Calu3 (cell line): ENCODE data around the gene CTSS. TPM values are rescaled to one million over a fixed set of nuclear protein-coding genes. Genes with fewer than 3 reads are reported as not detected.
"Not testable (repeated sequence)": the region's sequence is repeated elsewhere in the genome, so short reads cannot be mapped to it uniquely, and the experiment has no call there.

ENCODE experiments used
- BruUV-seq: library from RNA; stranded (reverse); fragments of 400-500 nt; replicated peaks from 2 replicates; lab custom pipeline; 2021; lab: Mats Ljungman, UMichigan
- CTCF ChIA-PET: fragments of 300-600 bp; sonication (Branson Sonifier 250); formaldehyde crosslinking; loops from one replicate; lab custom pipeline; 2022; ENCODE audit warnings: antibody characterized with exemption; lab: Charles Lee
- DNase-seq: peaks from one replicate; pipeline ENCODE4 v3.0.0; 2022
- H3K27ac Mint-ChIP-seq: one replicate; pipeline ENCODE4 v1.8.0; 2022; ENCODE audit warnings: mixed read lengths; ENCODE audit not compliant: unreplicated experiment
- H3K27me3 Mint-ChIP-seq: one replicate; pipeline ENCODE4 v1.8.0; 2022; ENCODE audit warnings: mixed read lengths; ENCODE audit not compliant: unreplicated experiment
- H3K36me3 Mint-ChIP-seq: one replicate; pipeline ENCODE4 v1.8.0; 2022; ENCODE audit warnings: mild to moderate bottlenecking, moderate library complexity, mixed read lengths; ENCODE audit not compliant: insufficient read depth, unreplicated experiment
- H3K4me1 Mint-ChIP-seq: one replicate; pipeline ENCODE4 v1.8.0; 2022; ENCODE audit warnings: mild to moderate bottlenecking, low read depth, mixed read lengths; ENCODE audit not compliant: unreplicated experiment
- H3K4me3 Mint-ChIP-seq: one replicate; pipeline ENCODE4 v1.8.0; 2022; ENCODE audit warnings: mild to moderate bottlenecking, low read depth, moderate library complexity, mixed read lengths; ENCODE audit not compliant: unreplicated experiment
- H3K9me3 Mint-ChIP-seq: one replicate; pipeline ENCODE4 v1.8.0; 2022; ENCODE audit warnings: low read depth, mixed read lengths; ENCODE audit not compliant: unreplicated experiment
- intact Hi-C: fragments of 100-400 bp; cut with micrococcal nuclease; formaldehyde crosslinking; loops from one replicate; pipeline ENCODE4 v1.10.0; 2022; ENCODE audit not compliant: unreplicated experiment
- total RNA-seq: library from RNA; stranded (reverse); gene quantifications from 2 replicates; pipeline ENCODE4 v1.2.3, GENCODE V29; 2022
- TF ChIP-seq, protein P1 (sequence below): fragments of 200-600 bp; IDR thresholded peaks from one replicate; pipeline ENCODE4 v1.8.0; 2022; ENCODE audit warnings: antibody characterized with exemption; ENCODE audit not compliant: unreplicated experiment

CTSS gene
- total RNA-seq, 1 experiment from 2014 or later, result 144 TPM

DNA sequence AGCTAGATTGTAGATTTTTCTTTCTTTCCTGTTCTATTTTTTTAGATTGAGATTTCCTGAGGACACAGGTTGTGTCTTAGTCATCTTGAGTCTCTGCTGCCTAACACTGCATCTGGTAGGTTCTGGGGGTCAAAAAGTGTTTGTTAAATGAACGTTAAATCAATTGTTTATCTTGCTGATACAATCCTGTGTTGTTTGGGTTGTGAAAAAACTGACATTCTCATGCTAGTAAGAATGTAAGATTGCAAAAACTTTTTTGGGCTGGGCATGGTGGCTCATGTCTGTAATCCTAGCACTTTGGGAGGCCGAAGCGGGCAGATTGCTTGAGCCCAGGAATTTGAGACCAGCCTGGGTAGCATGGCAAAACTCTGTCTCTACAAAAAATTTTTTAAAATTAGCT, 39.1 kb upstream of the CTSS start:
- intact Hi-C loops, result no loop called here
- H3K36me3 Mint-ChIP-seq, result no peaks in the 10 kb centered on the region
- no TSS peak for BruUV-seq
- no peak overlapping the region for H3K27ac Mint-ChIP-seq
- H3K4me3 Mint-ChIP-seq, result no peak overlapping the region
- CTCF ChIA-PET, result interaction anchor here (0.5 to 0.7 kb wide), 2 partner anchors 221 to 266 kb away, joined by 3 read pairs; no protein-coding TSS in a partner anchor
- no peaks in the 10 kb centered on the region for H3K9me3 Mint-ChIP-seq
- no peaks in the 10 kb centered on the region for H3K4me1 Mint-ChIP-seq
- no peaks in the 10 kb centered on the region for H3K27me3 Mint-ChIP-seq
- TF ChIP-seq, protein P1, sequence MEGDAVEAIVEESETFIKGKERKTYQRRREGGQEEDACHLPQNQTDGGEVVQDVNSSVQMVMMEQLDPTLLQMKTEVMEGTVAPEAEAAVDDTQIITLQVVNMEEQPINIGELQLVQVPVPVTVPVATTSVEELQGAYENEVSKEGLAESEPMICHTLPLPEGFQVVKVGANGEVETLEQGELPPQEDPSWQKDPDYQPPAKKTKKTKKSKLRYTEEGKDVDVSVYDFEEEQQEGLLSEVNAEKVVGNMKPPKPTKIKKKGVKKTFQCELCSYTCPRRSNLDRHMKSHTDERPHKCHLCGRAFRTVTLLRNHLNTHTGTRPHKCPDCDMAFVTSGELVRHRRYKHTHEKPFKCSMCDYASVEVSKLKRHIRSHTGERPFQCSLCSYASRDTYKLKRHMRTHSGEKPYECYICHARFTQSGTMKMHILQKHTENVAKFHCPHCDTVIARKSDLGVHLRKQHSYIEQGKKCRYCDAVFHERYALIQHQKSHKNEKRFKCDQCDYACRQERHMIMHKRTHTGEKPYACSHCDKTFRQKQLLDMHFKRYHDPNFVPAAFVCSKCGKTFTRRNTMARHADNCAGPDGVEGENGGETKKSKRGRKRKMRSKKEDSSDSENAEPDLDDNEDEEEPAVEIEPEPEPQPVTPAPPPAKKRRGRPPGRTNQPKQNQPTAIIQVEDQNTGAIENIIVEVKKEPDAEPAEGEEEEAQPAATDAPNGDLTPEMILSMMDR, result no peak
- DNase-seq, result no peak

DNA sequence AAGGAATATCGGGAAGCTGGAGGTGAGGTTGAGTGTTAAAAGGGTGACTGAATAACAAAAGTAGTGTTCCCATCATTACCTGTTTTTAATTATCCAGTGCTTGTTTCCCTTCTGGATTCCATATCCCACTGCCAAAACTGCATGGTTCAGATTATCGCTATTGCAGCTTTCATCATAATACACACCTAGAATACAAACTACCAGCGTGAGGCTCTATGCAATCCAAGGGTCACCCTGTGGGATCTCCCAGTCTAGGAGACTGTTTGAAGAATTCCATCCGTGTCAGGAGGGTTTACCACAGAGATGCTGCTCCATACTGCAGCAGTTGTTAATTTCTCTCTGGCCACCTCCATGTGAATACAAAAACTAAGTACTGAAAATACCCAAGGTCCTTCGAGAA, 33.5 kb upstream of the CTSS start:
- Mint-ChIP-seq H3K4me1 (no peaks in the 10 kb centered on the region), H3K9me3 (no peaks in the 10 kb centered on the region), H3K27ac (no peak overlapping the region), H3K4me3 (no peak overlapping the region), H3K36me3 (no peaks in the 10 kb centered on the region), H3K27me3 (no peaks in the 10 kb centered on the region)
- intact Hi-C loops, result no loop called here
- DNase-seq, result no peak
- CTCF ChIA-PET, result no interaction called here
- BruUV-seq, result no TSS peak
- TF ChIP-seq, protein P1, result no peak

DNA sequence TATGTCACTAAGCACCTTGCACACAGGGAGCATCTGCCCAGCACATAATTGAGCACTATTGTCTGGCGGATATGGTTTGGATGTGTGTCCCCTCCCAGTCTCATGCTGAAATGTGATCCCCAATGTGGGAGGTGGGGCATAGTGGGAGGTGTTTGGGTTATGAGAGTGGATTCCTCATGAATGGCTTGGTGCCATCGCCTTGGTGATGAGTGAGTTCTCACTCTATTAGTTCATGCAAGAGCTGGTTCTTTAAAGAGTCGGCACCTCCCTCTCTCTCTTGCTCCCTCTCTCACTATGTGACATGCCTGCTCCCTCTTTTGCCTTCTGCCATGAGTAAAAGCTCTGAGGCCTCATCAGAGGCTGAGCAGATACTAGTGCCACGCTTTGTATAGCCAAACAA, 32.9 kb upstream of the CTSS start:
- TF ChIP-seq, protein P1, result no peak
- CTCF ChIA-PET, result no interaction called here
- no peak overlapping the region for H3K4me3 Mint-ChIP-seq
- no peaks in the 10 kb centered on the region for H3K9me3 Mint-ChIP-seq
- no peak overlapping the region for H3K27ac Mint-ChIP-seq
- DNase-seq, result no peak
- H3K4me1 Mint-ChIP-seq, result no peaks in the 10 kb centered on the region
- H3K27me3 Mint-ChIP-seq, result no peaks in the 10 kb centered on the region
- intact Hi-C loops, result no loop called here
- H3K36me3 Mint-ChIP-seq, result no peaks in the 10 kb centered on the region
- BruUV-seq, result no TSS peak

DNA sequence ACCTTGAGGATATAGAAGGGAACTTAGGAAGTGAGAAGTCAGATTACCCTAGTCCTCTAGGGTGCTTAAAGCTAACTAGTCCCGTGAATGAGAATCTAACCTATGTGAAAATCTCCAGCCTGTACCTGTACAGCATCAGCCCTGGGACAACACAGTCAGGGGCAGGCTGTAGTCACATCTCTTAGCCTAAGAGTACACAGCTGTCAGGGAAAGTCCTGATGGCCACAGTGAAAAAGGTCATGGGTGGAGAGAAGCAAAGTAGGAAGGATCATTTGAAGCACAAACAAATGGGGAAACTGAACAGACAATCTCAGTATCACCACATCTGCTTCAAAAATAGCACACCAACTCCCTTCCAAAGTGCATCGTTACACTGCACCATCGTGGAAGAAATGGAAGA, 30.8 kb upstream of the CTSS start:
- Mint-ChIP-seq H3K4me1 (no peaks in the 10 kb centered on the region), H3K27me3 (no peaks in the 10 kb centered on the region), H3K4me3 (no peak overlapping the region), H3K9me3 (no peaks in the 10 kb centered on the region), H3K36me3 (no peaks in the 10 kb centered on the region), H3K27ac (no peak overlapping the region)
- intact Hi-C loops, result no loop called here
- TF ChIP-seq, protein P1, result no peak
- DNase-seq, result no peak
- CTCF ChIA-PET, result no interaction called here
- no TSS peak for BruUV-seq

DNA sequence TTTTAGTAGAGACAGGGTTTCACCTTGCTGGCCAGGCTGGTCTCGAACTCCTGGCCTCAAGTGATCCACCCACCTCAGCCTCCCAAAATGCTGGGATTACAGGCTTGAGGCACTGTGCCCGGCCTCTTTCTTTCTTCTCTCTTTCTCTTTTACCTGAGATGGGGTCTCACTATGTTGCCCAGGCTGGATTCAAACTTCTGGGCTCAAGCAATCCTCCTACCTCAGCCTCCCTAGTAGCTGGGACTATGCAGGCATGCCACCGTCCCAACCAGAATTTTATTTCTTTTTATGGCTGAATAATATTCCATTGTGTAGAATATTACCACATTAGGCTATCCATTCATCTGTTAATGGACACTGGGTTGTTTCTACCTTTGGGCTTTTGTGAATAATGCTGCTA, 28.2 kb upstream of the CTSS start:
- DNase-seq, BruUV-seq, CTCF ChIA-PET, H3K4me1 Mint-ChIP-seq, H3K4me3 Mint-ChIP-seq, H3K36me3 Mint-ChIP-seq, H3K27me3 Mint-ChIP-seq, H3K27ac Mint-ChIP-seq, H3K9me3 Mint-ChIP-seq, intact Hi-C loops: not testable (repeated sequence)
